Vagina (tissue), 2 donors: ENCODE measurements around the gene ZNF831. TPM values are rescaled to one million over a fixed set of nuclear protein-coding genes. Genes with fewer than 3 reads are reported as not detected.

Experiments used
- DNase-seq, 2 donors: peaks; one replicate each; pipeline ENCODE4 v3.0.0-alpha.2; 2017; ENCODE audit errors: extremely low spot score in 2 of 2
- H3K27ac ChIP-seq: fragments of 200-600 bp; sonication (generic); one replicate; pipeline ENCODE4 v1.5.1; 2019
- H3K27me3 ChIP-seq: fragments of 200-600 bp; sonication (generic); one replicate; pipeline ENCODE4 v1.5.1; 2019
- H3K36me3 ChIP-seq, 2 donors: fragments of 200-600 bp; sonication (generic); one replicate each; pipeline ENCODE4 v1.5.1; 2017 to 2019
- H3K4me1 ChIP-seq: fragments of 200-600 bp; sonication (generic); one replicate; pipeline ENCODE4 v1.5.1; 2019
- H3K4me3 ChIP-seq, 2 donors: fragments of 200-600 bp; sonication (generic); 1 replicate in 1 of 2; 2 replicates in 1 of 2; pipeline ENCODE4 v1.5.1; 2016 to 2019
- H3K9me3 ChIP-seq: fragments of 200-600 bp; sonication (generic); one replicate; pipeline ENCODE4 v1.5.1; 2019
- CTCF ChIP-seq, 3 experiments: fragments of 450-650 bp in 2 of 3; fragments of 200-600 bp in 1 of 3; sonication (generic) in 1 of 3; IDR thresholded peaks; one replicate each; pipeline ENCODE4 v1.5.1; 2017 to 2019; ENCODE audit warnings: antibody characterized with exemption in 3 of 3, mild to moderate bottlenecking in 2 of 3, moderate library complexity in 2 of 3
- POLR2A ChIP-seq, 2 donors: fragments of 450-650 bp; IDR thresholded peaks; one replicate each; pipeline ENCODE4 v1.6.1; 2017; ENCODE audit warnings: antibody characterized with exemption in 2 of 2, mild to moderate bottlenecking in 2 of 2, moderate library complexity in 2 of 2
- POLR2AphosphoS5 ChIP-seq, 2 donors: sonication (generic); formaldehyde crosslinking; IDR thresholded peaks; one replicate each; pipeline ENCODE4 v1.9.0; 2017; ENCODE audit warnings: antibody characterized with exemption in 2 of 2, mild to moderate bottlenecking in 2 of 2, low read depth in 1 of 2; ENCODE audit not compliant: insufficient read depth in 1 of 2
- intact Hi-C: fragments of 100-400 bp; cut with DNase I; formaldehyde crosslinking; loops from one replicate; pipeline ENCODE4 v1.15.1; 2023
- total RNA-seq: library from RNA; depleted of rRNA; stranded (reverse); fragments of >200 nt; gene quantifications from one replicate; pipeline ENCODE4 v1.2.3, GENCODE V29; 2016

Gene ZNF831
- total RNA-seq, 1 donor from 2014 or later = 2.2 TPM

- no peak overlapping the region for H3K27ac ChIP-seq
- intact Hi-C loops = no loop called here
- H3K4me3 ChIP-seq = no peak overlapping the region
- no peaks in the 10 kb centered on the region for H3K27me3 ChIP-seq
- H3K9me3 ChIP-seq = no peaks in the 10 kb centered on the region
- TF ChIP-seq POLR2AphosphoS5 (IDR thresholded peaks at IDR 0.05; ENCODE audit: insufficient read depth in 1 of 2, low read depth in 1 of 2) (no peak), CTCF (IDR thresholded peaks at IDR 0.05) (no peak), POLR2A (IDR thresholded peaks at IDR 0.05) (no peak)
- peaks cover 15% of the 10 kb centered on the region for H3K4me1 ChIP-seq
- DNase-seq = no peak
- no peaks in the 10 kb centered on the region for H3K36me3 ChIP-seq
These were observed 21.6 kb upstream of the ZNF831 start for GRCh38 chr20:59141818-59142581.

- Histone ChIP-seq H3K4me3 (no peak overlapping the region), H3K9me3 (no peaks in the 10 kb centered on the region), H3K27ac (no peak overlapping the region), H3K4me1 (peaks cover 27% of the 10 kb centered on the region), H3K36me3 (no peaks in the 10 kb centered on the region), H3K27me3 (no peaks in the 10 kb centered on the region)
- intact Hi-C loops = no loop called here
- DNase-seq = no peak
- TF ChIP-seq CTCF (IDR thresholded peaks at IDR 0.05) = no peak
- no peak for TF ChIP-seq POLR2AphosphoS5 (IDR thresholded peaks at IDR 0.05; ENCODE audit: insufficient read depth in 1 of 2, low read depth in 1 of 2)
- no peak for TF ChIP-seq POLR2A (IDR thresholded peaks at IDR 0.05)
These were observed 20.3 kb upstream of the ZNF831 start for GRCh38 chr20:59143326-59143725.

GRCh38 chr20:59144179-59144830, 19.3 kb upstream of the ZNF831 start:
- Histone ChIP-seq H3K9me3 (no peaks in the 10 kb centered on the region), H3K36me3 (no peaks in the 10 kb centered on the region), H3K27me3 (no peaks in the 10 kb centered on the region), H3K27ac (no peak overlapping the region), H3K4me1 (peaks cover 27% of the 10 kb centered on the region), H3K4me3 (no peak overlapping the region)
- intact Hi-C loops = no loop called here
- no peak for DNase-seq
- TF ChIP-seq CTCF (IDR thresholded peaks at IDR 0.05) (no peak), POLR2AphosphoS5 (IDR thresholded peaks at IDR 0.05; ENCODE audit: insufficient read depth in 1 of 2, low read depth in 1 of 2) (no peak), POLR2A (IDR thresholded peaks at IDR 0.05) (no peak)

- peaks cover 31% of the 10 kb centered on the region for H3K4me1 ChIP-seq
- TF ChIP-seq POLR2AphosphoS5 (IDR thresholded peaks at IDR 0.05; ENCODE audit: insufficient read depth in 1 of 2, low read depth in 1 of 2) = no peak
- TF ChIP-seq CTCF (IDR thresholded peaks at IDR 0.05) = no peak
- no peak for TF ChIP-seq POLR2A (IDR thresholded peaks at IDR 0.05)
- no peak overlapping the region for H3K27ac ChIP-seq
- peak in 1 of 2 donors; percentile 58 for DNase-seq
- no peaks in the 10 kb centered on the region for H3K9me3 ChIP-seq
- no peak overlapping the region for H3K4me3 ChIP-seq
- no peaks in the 10 kb centered on the region for H3K36me3 ChIP-seq
- intact Hi-C loops = no loop called here
- H3K27me3 ChIP-seq = no peaks in the 10 kb centered on the region
These were observed 18.8 kb upstream of the ZNF831 start for GRCh38 chr20:59144831-59145196.
